MCF 10A (cell line): Measurements from ENCODE around the gene ANP32D. TPM values are rescaled to one million over a fixed set of nuclear protein-coding genes. Genes with fewer than 3 reads are reported as not detected.
"Not testable (repeated sequence)": the region's sequence is repeated elsewhere in the genome, so short reads cannot be mapped to it uniquely, and the experiment has no call there.

Source experiments
- BruUV-seq: library from RNA; stranded (reverse); fragments of 400-500 nt; replicated peaks from 2 replicates; lab custom pipeline; 2021; lab: Mats Ljungman, UMichigan
- CTCF ChIA-PET: fragments of 300-600 bp; sonication (Branson Sonifier 250); formaldehyde crosslinking; extraction: SDS; loops from one replicate; lab custom pipeline; 2021; ENCODE audit warnings: antibody characterized with exemption, inconsistent platforms; lab: Yijun Ruan, JAX
- POLR2A ChIA-PET: fragments of 300-600, 350-650 bp; sonication (Branson Sonifier 250); formaldehyde crosslinking; extraction: SDS; loops from one replicate; lab custom pipeline; 2020; ENCODE audit warnings: antibody characterized with exemption, inconsistent platforms; lab: Yijun Ruan, JAX
- DNase-seq: peaks from one replicate; pipeline ENCODE4 v3.0.0-alpha.2; 2018; ENCODE audit not compliant: unreplicated experiment
- H3K27ac Mint-ChIP-seq: one replicate; pipeline ENCODE4 v1.8.0; 2022; ENCODE audit warnings: mild to moderate bottlenecking, low read depth, mixed read lengths; ENCODE audit not compliant: unreplicated experiment
- H3K27me3 Mint-ChIP-seq: one replicate; pipeline ENCODE4 v1.8.0; 2022; ENCODE audit warnings: mixed read lengths; ENCODE audit not compliant: insufficient read depth, unreplicated experiment
- H3K36me3 Mint-ChIP-seq: one replicate; pipeline ENCODE4 v1.8.0; 2022; ENCODE audit warnings: mild to moderate bottlenecking, moderate library complexity, mixed read lengths; ENCODE audit not compliant: insufficient read depth, unreplicated experiment
- H3K4me1 Mint-ChIP-seq: one replicate; pipeline ENCODE4 v1.8.0; 2022; ENCODE audit warnings: mixed read lengths; ENCODE audit not compliant: insufficient read depth, unreplicated experiment
- H3K4me3 Mint-ChIP-seq: one replicate; pipeline ENCODE4 v1.8.0; 2022; ENCODE audit warnings: mild to moderate bottlenecking, moderate library complexity, mixed read lengths; ENCODE audit not compliant: unreplicated experiment
- H3K9me3 Mint-ChIP-seq: one replicate; pipeline ENCODE4 v1.8.0; 2022; ENCODE audit warnings: mixed read lengths; ENCODE audit not compliant: unreplicated experiment
- intact Hi-C: fragments of 100-400 bp; cut with micrococcal nuclease; formaldehyde crosslinking; loops from 2 replicates; pipeline ENCODE4 v1.14.1; 2022
- total RNA-seq: library from RNA; stranded (reverse); gene quantifications from 2 replicates; pipeline ENCODE4 v1.2.3, GENCODE V29; 2022
- TF ChIP-seq, protein P1 (sequence below): fragments of 200-600 bp; IDR thresholded peaks from one replicate; pipeline ENCODE4 v1.8.0; 2022; ENCODE audit warnings: antibody characterized with exemption, mild to moderate bottlenecking; ENCODE audit not compliant: unreplicated experiment

Gene ANP32D
- total RNA-seq, 1 experiment from 2014 or later, result not detected

DNA sequence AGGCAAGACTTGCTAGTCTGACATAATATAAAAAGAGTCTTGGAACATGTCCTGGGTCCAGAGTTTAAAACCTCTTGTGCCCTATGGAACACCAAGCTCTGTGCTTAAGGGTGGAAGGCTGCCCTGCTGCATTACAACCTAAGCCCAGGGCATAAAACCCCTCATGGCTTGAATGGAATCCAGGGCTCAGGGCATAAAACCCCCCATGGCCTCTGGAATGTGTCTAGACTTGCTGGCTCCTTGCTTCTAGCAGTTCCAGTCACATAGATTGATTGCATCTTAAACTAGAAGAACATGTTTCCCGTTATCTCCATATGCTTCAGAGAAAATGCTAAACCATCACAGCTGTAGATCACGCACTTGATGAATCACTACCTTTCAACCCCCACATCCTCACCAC, 34.5 kb downstream of the ANP32D start:
- H3K4me3 Mint-ChIP-seq, DNase-seq, CTCF ChIA-PET, H3K27ac Mint-ChIP-seq, BruUV-seq, intact Hi-C loops, H3K36me3 Mint-ChIP-seq, H3K9me3 Mint-ChIP-seq, POLR2A ChIA-PET, H3K4me1 Mint-ChIP-seq: not testable (repeated sequence)
- peaks cover 68% of the 10 kb centered on the region for H3K27me3 Mint-ChIP-seq

DNA sequence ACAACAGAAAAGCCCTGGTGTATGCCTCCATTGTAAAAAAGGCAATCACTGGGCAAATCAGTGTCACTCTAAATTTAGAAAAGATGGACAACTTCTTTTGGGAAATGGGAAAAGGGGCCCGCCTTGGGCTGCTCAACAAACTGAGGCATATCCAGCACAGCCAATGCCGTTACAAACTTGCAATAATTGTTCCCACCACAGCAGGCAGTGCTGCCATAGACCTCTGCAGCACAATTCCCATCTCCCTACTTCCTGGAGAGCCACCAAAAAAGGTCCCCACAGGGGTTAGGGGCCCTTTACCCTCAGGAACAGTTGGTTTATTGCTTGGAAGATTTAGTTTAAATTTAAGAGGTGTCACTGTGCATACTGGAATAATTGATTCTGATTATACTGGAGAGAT, 36.6 kb downstream of the ANP32D start:
- H3K36me3 Mint-ChIP-seq, result no peaks in the 10 kb centered on the region
- no peak overlapping the region for H3K27ac Mint-ChIP-seq
- DNase-seq, result no peak
- H3K9me3 Mint-ChIP-seq, result no peaks in the 10 kb centered on the region
- H3K4me1 Mint-ChIP-seq, result no peaks in the 10 kb centered on the region
- POLR2A ChIA-PET, result no interaction called here
- H3K4me3 Mint-ChIP-seq, result no peak overlapping the region
- H3K27me3 Mint-ChIP-seq, result peaks cover 61% of the 10 kb centered on the region
- TF ChIP-seq, protein P1, sequence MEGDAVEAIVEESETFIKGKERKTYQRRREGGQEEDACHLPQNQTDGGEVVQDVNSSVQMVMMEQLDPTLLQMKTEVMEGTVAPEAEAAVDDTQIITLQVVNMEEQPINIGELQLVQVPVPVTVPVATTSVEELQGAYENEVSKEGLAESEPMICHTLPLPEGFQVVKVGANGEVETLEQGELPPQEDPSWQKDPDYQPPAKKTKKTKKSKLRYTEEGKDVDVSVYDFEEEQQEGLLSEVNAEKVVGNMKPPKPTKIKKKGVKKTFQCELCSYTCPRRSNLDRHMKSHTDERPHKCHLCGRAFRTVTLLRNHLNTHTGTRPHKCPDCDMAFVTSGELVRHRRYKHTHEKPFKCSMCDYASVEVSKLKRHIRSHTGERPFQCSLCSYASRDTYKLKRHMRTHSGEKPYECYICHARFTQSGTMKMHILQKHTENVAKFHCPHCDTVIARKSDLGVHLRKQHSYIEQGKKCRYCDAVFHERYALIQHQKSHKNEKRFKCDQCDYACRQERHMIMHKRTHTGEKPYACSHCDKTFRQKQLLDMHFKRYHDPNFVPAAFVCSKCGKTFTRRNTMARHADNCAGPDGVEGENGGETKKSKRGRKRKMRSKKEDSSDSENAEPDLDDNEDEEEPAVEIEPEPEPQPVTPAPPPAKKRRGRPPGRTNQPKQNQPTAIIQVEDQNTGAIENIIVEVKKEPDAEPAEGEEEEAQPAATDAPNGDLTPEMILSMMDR, result no peak
- BruUV-seq, result no TSS peak
- CTCF ChIA-PET, result no interaction called here
- intact Hi-C loops, result no loop called here

DNA sequence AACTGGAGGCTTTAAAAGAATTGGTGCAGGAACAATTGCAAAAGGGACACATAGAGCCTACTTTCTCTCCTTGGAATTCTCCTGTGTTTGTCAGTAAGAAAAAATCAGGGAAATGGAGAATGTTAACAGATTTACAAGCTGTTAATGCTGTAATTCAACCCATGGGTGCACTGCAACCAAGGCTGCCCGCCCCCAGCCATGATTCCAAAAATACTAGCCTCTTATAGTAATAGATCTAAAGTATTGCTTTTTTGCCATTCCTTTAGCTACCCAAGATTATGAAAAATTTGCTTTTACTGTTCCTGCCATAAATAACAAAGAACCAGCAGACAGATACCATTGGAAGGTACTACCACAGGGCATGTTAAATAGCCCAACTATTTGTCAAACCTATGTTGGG, 37.8 kb downstream of the ANP32D start:
- intact Hi-C loops, result loop anchor here (2.0 kb wide), 1 partner anchor 37 kb away; the partner anchor contains the start of gene ANP32D
- no peak overlapping the region for H3K27ac Mint-ChIP-seq
- no peak for DNase-seq
- H3K27me3 Mint-ChIP-seq, result peaks cover 61% of the 10 kb centered on the region
- no TSS peak for BruUV-seq
- CTCF ChIA-PET, result no interaction called here
- TF ChIP-seq, protein P1, result no peak
- POLR2A ChIA-PET, result no interaction called here
- H3K4me3 Mint-ChIP-seq, result no peak overlapping the region
- no peaks in the 10 kb centered on the region for H3K9me3 Mint-ChIP-seq
- H3K36me3 Mint-ChIP-seq, result no peaks in the 10 kb centered on the region
- no peaks in the 10 kb centered on the region for H3K4me1 Mint-ChIP-seq

DNA sequence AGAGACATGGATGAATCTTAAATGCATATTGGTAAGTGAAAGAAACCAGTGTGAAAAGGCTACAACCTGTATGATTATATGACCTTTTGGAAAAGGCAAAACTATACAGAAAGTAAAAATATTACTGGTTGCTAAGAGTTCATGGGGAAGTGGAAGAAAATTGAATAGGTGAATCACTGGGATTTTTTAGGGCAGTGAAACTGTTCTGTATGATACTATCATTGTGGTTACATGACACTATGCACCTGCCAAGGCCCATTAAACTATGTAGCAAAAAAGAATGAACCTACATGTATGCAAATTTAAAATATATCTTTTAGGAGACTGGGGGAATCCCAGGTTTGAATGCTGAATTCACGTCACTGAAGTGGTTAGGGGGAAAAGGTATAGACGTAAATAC, 40.5 kb downstream of the ANP32D start:
- intact Hi-C loops, result no loop called here
- no peaks in the 10 kb centered on the region for H3K4me1 Mint-ChIP-seq
- no peaks in the 10 kb centered on the region for H3K36me3 Mint-ChIP-seq
- ChIA-PET POLR2A (no interaction called here), CTCF (no interaction called here)
- no peak for DNase-seq
- TF ChIP-seq, protein P1, result no peak
- H3K4me3 Mint-ChIP-seq, result no peak overlapping the region
- BruUV-seq, result no TSS peak
- H3K9me3 Mint-ChIP-seq, result no peaks in the 10 kb centered on the region
- peaks cover 38% of the 10 kb centered on the region for H3K27me3 Mint-ChIP-seq
- no peak overlapping the region for H3K27ac Mint-ChIP-seq

DNA sequence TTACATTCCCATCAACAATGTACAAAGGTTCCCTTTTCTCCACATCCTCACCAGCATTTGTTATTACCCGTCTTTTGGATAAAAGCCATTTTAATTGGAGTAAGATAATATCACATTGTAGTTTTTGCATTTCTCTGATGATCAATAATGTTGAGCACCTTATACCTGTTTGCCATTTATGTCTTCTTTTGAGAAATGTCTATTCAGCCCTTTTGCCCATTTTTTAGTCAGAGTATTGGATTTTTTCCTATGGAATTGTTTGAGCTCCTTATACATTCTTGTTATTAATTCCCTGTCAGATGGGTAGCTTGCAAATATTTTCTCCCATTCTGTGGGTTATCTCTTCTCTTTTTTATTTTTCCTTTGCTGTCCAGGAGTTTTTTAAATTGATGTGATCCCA, 42.4 kb downstream of the ANP32D start:
- H3K36me3 Mint-ChIP-seq, result no peaks in the 10 kb centered on the region
- ChIA-PET POLR2A (no interaction called here), CTCF (no interaction called here)
- intact Hi-C loops, result no loop called here
- H3K4me3 Mint-ChIP-seq, result no peak overlapping the region
- no peaks in the 10 kb centered on the region for H3K4me1 Mint-ChIP-seq
- H3K27me3 Mint-ChIP-seq, result peaks cover 19% of the 10 kb centered on the region
- no peaks in the 10 kb centered on the region for H3K9me3 Mint-ChIP-seq
- BruUV-seq, result no TSS peak
- no peak for DNase-seq
- TF ChIP-seq, protein P1, result no peak
- H3K27ac Mint-ChIP-seq, result no peak overlapping the region

DNA sequence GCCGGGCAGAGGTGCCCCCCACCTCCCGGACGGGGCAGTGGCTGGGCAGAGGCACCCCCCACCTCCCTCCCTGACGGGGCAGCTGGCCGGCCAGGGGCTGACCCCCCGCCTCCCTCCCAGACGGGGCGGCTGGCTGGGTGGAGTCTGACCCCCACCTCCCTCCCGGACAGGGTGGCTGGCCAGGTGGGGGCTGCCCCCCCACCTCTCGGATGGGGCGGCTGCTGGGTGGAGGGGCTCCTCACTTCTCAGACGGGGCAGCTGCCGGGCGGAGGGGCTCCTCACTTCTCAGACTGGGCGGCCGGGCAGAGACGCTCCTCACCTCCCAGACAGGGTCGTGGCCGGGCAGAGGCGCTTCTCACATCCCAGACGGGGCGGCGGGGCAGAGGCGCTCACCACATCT, 48.0 kb downstream of the ANP32D start:
- POLR2A ChIA-PET, DNase-seq, H3K27me3 Mint-ChIP-seq, intact Hi-C loops, BruUV-seq, H3K27ac Mint-ChIP-seq, H3K9me3 Mint-ChIP-seq, H3K4me1 Mint-ChIP-seq, H3K36me3 Mint-ChIP-seq, H3K4me3 Mint-ChIP-seq: not testable (repeated sequence)
- CTCF ChIA-PET, result interaction anchor here (0.6 kb wide), 1 partner anchor 95 kb away, joined by 3 read pairs; no protein-coding TSS in a partner anchor
